Measurements from ENCODE around the gene PLP1.
"Not testable (repeated sequence)": the region's sequence is repeated elsewhere in the genome, so short reads cannot be mapped to it uniquely, and the experiment has no call there.

The PLP1 gene

GRCh38 chrX:103779141-103779789 is 2.6 kb downstream of the PLP1 start:
- no peak for DNase-seq (ENCODE audit: low read depth, low spot score)
- H3K4me3 ChIP-seq (ENCODE audit: low read length), result no peak overlapping the region

- DNase-seq (ENCODE audit: low read depth, low spot score), result no peak
- H3K4me3 ChIP-seq (ENCODE audit: low read length), result no peak overlapping the region
Observed at GRCh38 chrX:103780336-103781061, 3.9 kb downstream of the PLP1 start.

GRCh38 chrX:103781062-103781402 is 4.4 kb downstream of the PLP1 start:
- H3K4me3 ChIP-seq (ENCODE audit: low read length), result no peak overlapping the region
- DNase-seq (ENCODE audit: low read depth, low spot score), result no peak

GRCh38 chrX:103781706-103782105 is 5.1 kb downstream of the PLP1 start:
- no peak overlapping the region for H3K4me3 ChIP-seq (ENCODE audit: low read length)
- DNase-seq (ENCODE audit: low read depth, low spot score), result no peak

- H3K4me3 ChIP-seq (ENCODE audit: low read length), result no peak overlapping the region
- no peak for DNase-seq (ENCODE audit: low read depth, low spot score)
Observed at GRCh38 chrX:103782640-103783039, 6.0 kb downstream of the PLP1 start.

GRCh38 chrX:103783196-103783595 is 6.6 kb downstream of the PLP1 start:
- H3K4me3 ChIP-seq (ENCODE audit: low read length), result no peak overlapping the region
- DNase-seq (ENCODE audit: low read depth, low spot score), result no peak

- DNase-seq (ENCODE audit: low read depth, low spot score), result no peak
- no peak overlapping the region for H3K4me3 ChIP-seq (ENCODE audit: low read length)
Observed at GRCh38 chrX:103783971-103784370, 7.3 kb downstream of the PLP1 start.

- DNase-seq (ENCODE audit: low read depth, low spot score), result no peak
- H3K4me3 ChIP-seq (ENCODE audit: low read length), result no peak overlapping the region
Observed at GRCh38 chrX:103789004-103789403, 12.4 kb downstream of the PLP1 start.

GRCh38 chrX:103791228-103791627 is 14.6 kb downstream of the PLP1 start:
- no peak overlapping the region for H3K4me3 ChIP-seq (ENCODE audit: low read length)
- no peak for DNase-seq (ENCODE audit: low read depth, low spot score)

GRCh38 chrX:103791826-103792485 is 15.3 kb downstream of the PLP1 start:
- no peak overlapping the region for H3K4me3 ChIP-seq (ENCODE audit: low read length)
- no peak for DNase-seq (ENCODE audit: low read depth, low spot score)

- DNase-seq (ENCODE audit: low read depth, low spot score), result no peak
- H3K4me3 ChIP-seq (ENCODE audit: low read length), result no peak overlapping the region
Observed at GRCh38 chrX:103792916-103793544, 16.4 kb downstream of the PLP1 start.

GRCh38 chrX:103793545-103793940 is 16.9 kb downstream of the PLP1 start:
- DNase-seq (ENCODE audit: low read depth, low spot score), result no peak
- H3K4me3 ChIP-seq (ENCODE audit: low read length), result no peak overlapping the region

- H3K4me3 ChIP-seq (ENCODE audit: low read length), result no peak overlapping the region
- no peak for DNase-seq (ENCODE audit: low read depth, low spot score)
Observed at GRCh38 chrX:103794119-103794518, 17.5 kb downstream of the PLP1 start.

GRCh38 chrX:103797691-103798090 is 21.1 kb downstream of the PLP1 start:
- H3K4me3 ChIP-seq (ENCODE audit: low read length), result no peak overlapping the region
- DNase-seq (ENCODE audit: low read depth, low spot score), result no peak

- no peak overlapping the region for H3K4me3 ChIP-seq (ENCODE audit: low read length)
- peak; percentile 2 for DNase-seq (ENCODE audit: low read depth, low spot score)
Observed at GRCh38 chrX:103800318-103800717, 23.7 kb downstream of the PLP1 start.

- no peak overlapping the region for H3K4me3 ChIP-seq (ENCODE audit: low read length)
- no peak for DNase-seq (ENCODE audit: low read depth, low spot score)
Observed at GRCh38 chrX:103805860-103806259, 29.2 kb downstream of the PLP1 start.

- DNase-seq (ENCODE audit: low read depth, low spot score), result no peak
- no peak overlapping the region for H3K4me3 ChIP-seq (ENCODE audit: low read length)
Observed at GRCh38 chrX:103806862-103807474, 30.3 kb downstream of the PLP1 start.

- H3K4me3 ChIP-seq (ENCODE audit: low read length), result no peak overlapping the region
- no peak for DNase-seq (ENCODE audit: low read depth, low spot score)
Observed at GRCh38 chrX:103811858-103812257, 35.2 kb downstream of the PLP1 start.

- DNase-seq (ENCODE audit: low read depth, low spot score); H3K4me3 ChIP-seq (ENCODE audit: low read length): not testable (repeated sequence)
Observed at GRCh38 chrX:103817101-103817500, 40.5 kb downstream of the PLP1 start.

GRCh38 chrX:103817502-103817901 is 40.9 kb downstream of the PLP1 start:
- no peak overlapping the region for H3K4me3 ChIP-seq (ENCODE audit: low read length)
- DNase-seq (ENCODE audit: low read depth, low spot score), result peak; percentile 48

All from Jurkat, Clone E6-1 (cell line).